GM21717 (cell line): ENCODE measurements around the gene BRCC3.
"Not testable (repeated sequence)": the region's sequence is repeated elsewhere in the genome, so short reads cannot be mapped to it uniquely, and the experiment has no call there.

ENCODE experiments used
- ATAC-seq: cut with Tn5 transposase; IDR thresholded peaks from one replicate; pipeline ENCODE4 v1.9.1; 2021; ENCODE audit warnings: mild to moderate bottlenecking, moderate library complexity; ENCODE audit not compliant: unreplicated experiment

Gene BRCC3

GRCh38 chrX:155143959-155144548, 72.7 kb downstream of the BRCC3 start:
- no peak for ATAC-seq

- ATAC-seq: no peak
Observed at GRCh38 chrX:155144926-155145325, 73.6 kb downstream of the BRCC3 start.

- not testable (repeated sequence) for ATAC-seq
Observed at GRCh38 chrX:155147612-155148011, 76.3 kb downstream of the BRCC3 start.

- not testable (repeated sequence) for ATAC-seq
Observed at GRCh38 chrX:155148166-155148565, 76.9 kb downstream of the BRCC3 start.

- ATAC-seq: no peak
Observed at GRCh38 chrX:155148724-155149537, 77.6 kb downstream of the BRCC3 start.

GRCh38 chrX:155169881-155170280, 98.6 kb downstream of the BRCC3 start:
- ATAC-seq: no peak
